Cardiac muscle cell (in vitro differentiated cells and primary cell): ENCODE data around the gene IP6K2. TPM values are rescaled to one million over a fixed set of nuclear protein-coding genes. Genes with fewer than 3 reads are reported as not detected.
A peak's percentile ranks its signal among the peaks of the same experiment; 100 is the strongest.
"Not testable (repeated sequence)": the region's sequence is repeated elsewhere in the genome, so short reads cannot be mapped to it uniquely, and the experiment has no call there.

ENCODE experiments used
- DNase-seq, 2 donors: peaks; one replicate each; pipeline versions ENCODE4 v3.0.0 to v3.0.0-alpha.2; 2010 to 2017; ENCODE audit warnings: low read depth in 1 of 2, low spot score in 1 of 2
- H3K27ac ChIP-seq: fragments of 200-600 bp; sonication (generic); 2 replicates; pipeline ENCODE4 v1.5.1; 2016
- H3K27me3 ChIP-seq: fragments of 200-600 bp; sonication (generic); 2 replicates; pipeline ENCODE4 v1.6.0; 2016; ENCODE audit warnings: control low read depth
- H3K36me3 ChIP-seq: fragments of 200-600 bp; sonication (generic); 2 replicates; pipeline ENCODE4 v1.5.1; 2016; ENCODE audit warnings: control low read depth
- H3K4me1 ChIP-seq: fragments of 200-600 bp; sonication (generic); 2 replicates; pipeline ENCODE4 v1.8.1; 2017; ENCODE audit warnings: low read depth, mild to moderate bottlenecking, mixed run types
- H3K4me3 ChIP-seq: fragments of 200-600 bp; sonication (generic); 2 replicates; pipeline ENCODE4 v1.5.1; 2016; ENCODE audit warnings: mild to moderate bottlenecking
- H3K9me3 ChIP-seq: fragments of 200-600 bp; sonication (generic); 2 replicates; pipeline ENCODE4 v1.5.1; 2017; ENCODE audit warnings: low read depth, mild to moderate bottlenecking, control low read depth
- CTCF ChIP-seq: IDR thresholded peaks from 2 replicates; pipeline ENCODE4 v1.5.1; 2012; ENCODE audit warnings: low read depth, mild to moderate bottlenecking, low read length
- polyA plus RNA-seq: library from polyadenylated mRNA; unstranded; fragments of >200 nt; fragmentation: Nextera tagmentation; extraction: Ambion mirVana; gene quantifications from 2 replicates; pipeline ENCODE4 v1.2.1, GENCODE V29; 2016
- total RNA-seq: library from RNA; depleted of rRNA; stranded (reverse); fragments of >200 nt; gene quantifications from 2 replicates; pipeline ENCODE4 v1.2.3, GENCODE V29; 2016

IP6K2 gene
- total RNA-seq = 87.4 and 119 TPM in 2 replicates
- 130 and 140 TPM in 2 replicates for polyA plus RNA-seq

- H3K4me3 ChIP-seq = peak within 1 kb of the TSS; percentile 93
- TF ChIP-seq CTCF = no peak
- DNase-seq = peak; percentile 98 to 99
- peaks cover 11% of the 10 kb centered on the region for H3K36me3 ChIP-seq
- H3K4me1 ChIP-seq = peaks cover 8% of the 10 kb centered on the region
- peak within 1 kb of the TSS; percentile 96 for H3K27ac ChIP-seq
- H3K27me3 ChIP-seq = no peaks in the 10 kb centered on the region
- H3K9me3 ChIP-seq = no peaks in the 10 kb centered on the region
These were observed at the start of gene IP6K2 for GRCh38 chr3:48716982-48717746. Gene IP6K2, minus strand, starts transcription at chr3:48717221. Its CDS starts 21,930 bp downstream, at chr3:48695291.

- H3K27me3 ChIP-seq = no peaks in the 10 kb centered on the region
- peaks cover 9% of the 10 kb centered on the region for H3K36me3 ChIP-seq
- no peaks in the 10 kb centered on the region for H3K9me3 ChIP-seq
- peak in 1 of 2 donors; percentile 26 for DNase-seq
- no peaks in the 10 kb centered on the region for H3K4me1 ChIP-seq
- H3K27ac ChIP-seq = no peak overlapping the region
- no peak overlapping the region for H3K4me3 ChIP-seq
- peak; percentile 24 for TF ChIP-seq CTCF
These were observed 48.4 kb upstream of the IP6K2 start for GRCh38 chr3:48765376-48765775.

- Histone ChIP-seq H3K27me3 (no peaks in the 10 kb centered on the region), H3K4me1 (no peaks in the 10 kb centered on the region), H3K36me3 (peaks cover 9% of the 10 kb centered on the region), H3K27ac (no peak overlapping the region), H3K9me3 (no peaks in the 10 kb centered on the region), H3K4me3 (no peak overlapping the region)
- peak in 1 of 2 donors; percentile 21 for DNase-seq
- TF ChIP-seq CTCF = no peak
These were observed 45.8 kb upstream of the IP6K2 start for GRCh38 chr3:48762816-48763215.

GRCh38 chr3:48759991-48760540, 43.0 kb upstream of the IP6K2 start:
- H3K4me1 ChIP-seq, H3K9me3 ChIP-seq, H3K27me3 ChIP-seq, H3K27ac ChIP-seq, DNase-seq, H3K4me3 ChIP-seq: not testable (repeated sequence)
- peaks cover 12% of the 10 kb centered on the region for H3K36me3 ChIP-seq

- not testable (repeated sequence) for H3K4me1 ChIP-seq, H3K27me3 ChIP-seq, H3K9me3 ChIP-seq, H3K4me3 ChIP-seq, H3K36me3 ChIP-seq, H3K27ac ChIP-seq, DNase-seq
These were observed 42.5 kb upstream of the IP6K2 start for GRCh38 chr3:48759531-48759930.

GRCh38 chr3:48759071-48759470, 42.0 kb upstream of the IP6K2 start:
- TF ChIP-seq CTCF = no peak
- DNase-seq = no peak
- peaks cover 4% of the 10 kb centered on the region for H3K36me3 ChIP-seq
- no peak overlapping the region for H3K4me3 ChIP-seq
- H3K27ac ChIP-seq = no peak overlapping the region
- no peaks in the 10 kb centered on the region for H3K27me3 ChIP-seq
- H3K9me3 ChIP-seq = no peaks in the 10 kb centered on the region
- H3K4me1 ChIP-seq = no peaks in the 10 kb centered on the region
